Measurements from ENCODE around the gene RAPGEF5. TPM values are rescaled to one million over a fixed set of nuclear protein-coding genes. Genes with fewer than 3 reads are reported as not detected.

Gene RAPGEF5
- total RNA-seq, 1 experiment from 2014 or later: 15.6 TPM

- no peak for TF ChIP-seq ZNF274 (IDR thresholded peaks at IDR 0.05; ENCODE audit: low read depth, low read length)
- no peak for TF ChIP-seq FOSL1 (IDR thresholded peaks at IDR 0.05; ENCODE audit: low read depth)
- no peak for TF ChIP-seq EZH2phosphoT487 (IDR thresholded peaks at IDR 0.05; ENCODE audit: borderline replicate concordance)
Measured at GRCh38 chr7:22124941-22125340, 232.0 kb downstream of the RAPGEF5 start (continued).

GRCh38 chr7:22123139-22123538, 233.8 kb downstream of the RAPGEF5 start:
- no peak overlapping the region for H3K4me2 ChIP-seq (ENCODE audit: low read length)
- H2AFZ ChIP-seq (ENCODE audit: low read depth, low read length, poor library complexity, severe bottlenecking): no peak overlapping the region
- ATAC-seq: no peak
- no TSS peak for BruUV-seq (replicated peaks)
- H3K79me2 ChIP-seq (ENCODE audit: insufficient read depth, low read length): no peaks in the 10 kb centered on the region
- DNase-seq (ENCODE audit: low read depth, low spot score): no peak
- no peak for TF ChIP-seq SP1 (IDR thresholded peaks at IDR 0.05; ENCODE audit: low read depth)
- TF ChIP-seq RAD21 (IDR thresholded peaks at IDR 0.05; ENCODE audit: low read depth): no peak
- TF ChIP-seq ZNF274 (IDR thresholded peaks at IDR 0.05; ENCODE audit: low read depth, low read length): no peak
- TF ChIP-seq CEBPB (IDR thresholded peaks at IDR 0.05; ENCODE audit: low read depth): no peak
- TF ChIP-seq EGR1 (IDR thresholded peaks at IDR 0.05; ENCODE audit: low read depth): no peak
- TF ChIP-seq EZH2 (IDR thresholded peaks at IDR 0.05): no peak
- TF ChIP-seq ATF3 (IDR thresholded peaks at IDR 0.05): no peak
- TF ChIP-seq EZH2phosphoT487 (IDR thresholded peaks at IDR 0.05; ENCODE audit: borderline replicate concordance): no peak
- no peak for TF ChIP-seq ELF1 (IDR thresholded peaks at IDR 0.05; ENCODE audit: borderline replicate concordance, low read depth)
- no peak for TF ChIP-seq YY1 (IDR thresholded peaks at IDR 0.05; ENCODE audit: extremely low read depth, insufficient replicate concordance, low read depth, low read length)
- TF ChIP-seq TCF7L2 (IDR thresholded peaks at IDR 0.05; ENCODE audit: borderline replicate concordance, extremely low read depth, insufficient read depth, insufficient read length): no peak
- no peak for TF ChIP-seq SRF (IDR thresholded peaks at IDR 0.05; ENCODE audit: low read depth)
- TF ChIP-seq CTCF (IDR thresholded peaks at IDR 0.05 in 2 of 3, conservative IDR thresholded peaks at IDR 0.05 in 1 of 3; ENCODE audit: borderline replicate concordance in 1 of 3, insufficient read depth in 1 of 3, low read depth in 2 of 3, low read length in 2 of 3): no peak
- no peak for TF ChIP-seq REST (IDR thresholded peaks at IDR 0.05; ENCODE audit: low read depth)
- TF ChIP-seq ZBTB33 (IDR thresholded peaks at IDR 0.05; ENCODE audit: extremely low read depth, insufficient replicate concordance, low read length): no peak
- ChIA-PET RAD21 (ENCODE audit: low non-redundant PET in 1 of 2, low total read pairs in 2 of 2, uncharacterized antibody in 2 of 2, unreplicated experiment in 2 of 2) (no interaction called here), POLR2A (no interaction called here), CTCF (interaction anchor here (1.3 kb wide), 1 partner anchor 13 kb away, joined by 4 read pairs; no protein-coding TSS in a partner anchor)
- no peaks in the 10 kb centered on the region for H4K20me1 ChIP-seq (ENCODE audit: insufficient read depth)
- no peaks in the 10 kb centered on the region for H3K9me2 ChIP-seq (ENCODE audit: insufficient read depth)
- no peak overlapping the region for H3K27ac ChIP-seq (ENCODE audit: low read depth, low read length)
- H3K9me3 ChIP-seq (ENCODE audit: control insufficient read depth in 1 of 2, insufficient read depth in 1 of 2, low read depth in 1 of 2, low read length in 2 of 2): no peaks in the 10 kb centered on the region
- no peak overlapping the region for H3K4me3 ChIP-seq (replicated peaks in 1 of 2; ENCODE audit: low read depth in 1 of 2, low read length in 2 of 2)
- no peaks in the 10 kb centered on the region for H3K4me1 ChIP-seq (ENCODE audit: control insufficient read depth in 1 of 2, insufficient read depth in 2 of 2, low read length in 2 of 2)
- no peaks in the 10 kb centered on the region for H3K27me3 ChIP-seq (ENCODE audit: insufficient read depth, low read length)
- intact Hi-C loops (cut with micrococcal nuclease): no loop called here
- H3K9ac ChIP-seq (ENCODE audit: low read length): no peak overlapping the region
- H3K36me3 ChIP-seq (ENCODE audit: control insufficient read depth in 1 of 2, insufficient read depth in 2 of 2, low read length in 2 of 2): peaks cover 0 to 2% of the 10 kb centered on the region in 2 experiments; a peak in 1 of 4 replicates
